HepG2 (cell line): ENCODE data around the gene SPTB. TPM values are rescaled to one million over a fixed set of nuclear protein-coding genes. Genes with fewer than 3 reads are reported as not detected.

Source experiments
- ATAC-seq: fragments of 200-7000 bp; cut with Tn5 transposase; 3 replicates; pipeline ENCODE4 v1.9.1; 2020; ENCODE audit warnings: mild to moderate bottlenecking, moderate library complexity
- BruUV-seq: library from RNA; stranded (reverse); fragments of 400-500 nt; replicated peaks from 2 replicates; lab custom pipeline; 2021; lab: Mats Ljungman, UMichigan
- CTCF ChIA-PET: fragments of 300-600 bp; formaldehyde crosslinking; extraction: SDS; loops from one replicate; lab custom pipeline; 2021; ENCODE audit warnings: low total read pairs, inconsistent platforms, low intra/inter-chr PET ratio; lab: Yijun Ruan, JAX
- POLR2A ChIA-PET: fragments of 350-600 bp; sonication (Branson Sonifier 250); formaldehyde crosslinking; loops from one replicate; lab custom pipeline; 2020; ENCODE audit warnings: antibody characterized with exemption, inconsistent platforms; lab: Yijun Ruan, JAX
- DNase-seq: peaks from one replicate; pipeline ENCODE4 v3.0.0-alpha.2; 2015; ENCODE audit warnings: low spot score
- FAIRE-seq: peaks from 3 replicates; lab custom pipeline; 2011; peaks lifted over from hg19 to GRCh38; lab: Jason Lieb, UNC
- H2AFZ ChIP-seq: one replicate; pipeline ENCODE4 v1.6.1; 2011; ENCODE audit warnings: low read length, inconsistent platforms
- H3K27ac ChIP-seq: fragments of 300-600 bp; 3 replicates; pipeline ENCODE4 v1.8.0; 2011; ENCODE audit warnings: mixed run types, mild to moderate bottlenecking, mixed read lengths, low read length, inconsistent platforms; ENCODE audit not compliant: insufficient read depth; ENCODE audit errors: extremely low read length
- H3K27me3 ChIP-seq, 2 experiments: fragments of 200-600 bp in 1 of 2; 2 replicates in 1 of 2; 3 replicates in 1 of 2; pipeline versions ENCODE4 v1.6.0 to v1.8.0; 2011; ENCODE audit warnings: low read length in 2 of 2, mild to moderate bottlenecking in 2 of 2, moderate library complexity in 2 of 2, inconsistent platforms in 1 of 2; ENCODE audit not compliant: insufficient read depth in 2 of 2, control insufficient read depth in 1 of 2
- H3K36me3 ChIP-seq, 2 experiments: fragments of 200-600 bp in 1 of 2; replicated peaks in 1 of 2; 2 replicates in 1 of 2; 3 replicates in 1 of 2; pipeline versions ENCODE4 v1.5.1 to v1.8.0; 2011; ENCODE audit warnings: low read length in 2 of 2, inconsistent platforms in 1 of 2; ENCODE audit not compliant: insufficient read depth in 2 of 2, control insufficient read depth in 1 of 2
- H3K4me1 ChIP-seq: 2 replicates; pipeline ENCODE4 v1.5.1; 2012; ENCODE audit warnings: low read length, inconsistent platforms; ENCODE audit not compliant: insufficient read depth
- H3K4me2 ChIP-seq: 2 replicates; pipeline ENCODE4 v1.6.0; 2011; ENCODE audit warnings: low read depth, low read length, inconsistent platforms
- H3K4me3 ChIP-seq, 3 experiments: fragments of 200-600 bp in 1 of 3; sonication (generic), shearing (Covaris generic) in 1 of 3; replicated peaks in 1 of 3; 2 replicates each; pipeline ENCODE4 v1.5.1; 2011 to 2016; ENCODE audit warnings: low read length in 3 of 3, inconsistent platforms in 2 of 3, low read depth in 2 of 3, mild to moderate bottlenecking in 2 of 3, control low read depth in 1 of 3, mixed read lengths in 1 of 3; ENCODE audit not compliant: insufficient read depth in 1 of 3
- H3K79me2 ChIP-seq: one replicate; pipeline ENCODE4 v1.6.1; 2011; ENCODE audit warnings: low read length, inconsistent platforms; ENCODE audit not compliant: insufficient read depth
- H3K9ac ChIP-seq: 2 replicates; pipeline ENCODE4 v1.6.0; 2011; ENCODE audit warnings: mild to moderate bottlenecking, low read depth, low read length, inconsistent platforms; ENCODE audit not compliant: insufficient read depth
- H3K9me3 ChIP-seq: 2 replicates; pipeline ENCODE4 v1.5.1; 2012; ENCODE audit warnings: mild to moderate bottlenecking, low read length
- H4K20me1 ChIP-seq: 2 replicates; pipeline ENCODE4 v1.6.0; 2011; ENCODE audit warnings: inconsistent platforms, mild to moderate bottlenecking, low read length, moderate library complexity; ENCODE audit not compliant: insufficient read depth
- GZF1 ChIP-seq: sonication (generic); formaldehyde crosslinking; IDR thresholded peaks from 2 replicates; pipeline ENCODE4 v1.5.1; 2020; ENCODE audit warnings: mild to moderate bottlenecking, missing genetic modification reagents
- PHF8 ChIP-seq: sonication (generic); formaldehyde crosslinking; IDR thresholded peaks from 2 replicates; pipeline ENCODE4 v1.5.0; 2020; ENCODE audit warnings: missing genetic modification reagents
- RARG ChIP-seq: sonication (generic); formaldehyde crosslinking; IDR thresholded peaks from 2 replicates; pipeline ENCODE4 v1.4.0; 2020; ENCODE audit warnings: low read depth, mild to moderate bottlenecking, missing genetic modification reagents
- RELA ChIP-seq: sonication (generic); formaldehyde crosslinking; IDR thresholded peaks from 2 replicates; pipeline ENCODE4 v1.4.0; 2020; ENCODE audit warnings: missing genetic modification reagents
- SALL1 ChIP-seq: sonication (generic); formaldehyde crosslinking; IDR thresholded peaks from 2 replicates; pipeline ENCODE4 v1.8.0; 2022; ENCODE audit warnings: mild to moderate bottlenecking, missing genetic modification reagents
- TAF1 ChIP-seq: sonication (generic); formaldehyde crosslinking; IDR thresholded peaks from 2 replicates; pipeline ENCODE4 v1.4.0; 2020; ENCODE audit warnings: missing genetic modification reagents
- TAF15 ChIP-seq: fragments of 200-400 bp; formaldehyde crosslinking; IDR thresholded peaks from one replicate; pipeline ENCODE4 v1.6.1; 2018; ENCODE audit warnings: mild to moderate bottlenecking, low read depth, low read length; ENCODE audit not compliant: poor library complexity, severe bottlenecking
- ZMYM4 ChIP-seq: sonication (generic); formaldehyde crosslinking; IDR thresholded peaks from 2 replicates; pipeline ENCODE4 v1.8.1; 2023; ENCODE audit warnings: mild to moderate bottlenecking, missing genetic modification reagents
- ZNF121 ChIP-seq: sonication (generic); formaldehyde crosslinking; IDR thresholded peaks from 2 replicates; pipeline ENCODE4 v1.5.0; 2020; ENCODE audit warnings: mild to moderate bottlenecking, missing genetic modification reagents
- ZNF326 ChIP-seq: sonication (generic); formaldehyde crosslinking; IDR thresholded peaks from 2 replicates; pipeline ENCODE4 v1.4.0; 2020; ENCODE audit warnings: missing genetic modification reagents, borderline replicate concordance
- ZNF337 ChIP-seq: sonication (generic); formaldehyde crosslinking; IDR thresholded peaks from 2 replicates; pipeline ENCODE4 v1.5.1; 2020; ENCODE audit warnings: missing genetic modification reagents, low read depth, mild to moderate bottlenecking, borderline replicate concordance
- WGBS: methylation state at CpG from one replicate; pipeline ENCODE4 v1.1.6; 2017; ENCODE audit warnings: low lambda C conversion rate; 5-methylcytosine and 5-hydroxymethylcytosine counted together
- in situ Hi-C: cut with HindIII; loops from 2 replicates; pipeline ENCODE4 v1.10.0; 2017; ENCODE audit warnings: low pct_unique_long_range_greater_than_20kb; ENCODE audit not compliant: extremely low pct_ligation_motif_present
- intact Hi-C: fragments of 100-400 bp; cut with micrococcal nuclease; formaldehyde crosslinking; loops from one replicate; pipeline ENCODE4 v1.10.0; 2022; ENCODE audit not compliant: unreplicated experiment
- polyA plus RNA-seq, 8 experiments: library from polyadenylated mRNA; depleted of rRNA in 3 of 8; stranded (reverse) in 7 of 8; unstranded in 1 of 8; fragments of >200 nt; fragmentation: Illumina TruSeq in 4 of 8; extraction: Trizol in 4 of 8; gene quantifications; 2 replicates each; pipeline versions ENCODE4 v1.2.1 to v1.2.3, GENCODE V29; 2011 to 2016; ENCODE audit warnings: low read depth in 4 of 8, missing spikeins in 1 of 8, mixed read lengths in 1 of 8; ENCODE audit not compliant: insufficient read depth in 1 of 8
- total RNA-seq, 5 experiments: library from RNA; depleted of rRNA; stranded (reverse); fragments of >200 nt; fragmentation: Illumina TruSeq; extraction: Trizol; gene quantifications; 2 replicates each; pipeline ENCODE4 v1.2.3, GENCODE V29; 2016; ENCODE audit warnings: low read depth in 1 of 5
- TF ChIP-seq, protein P1 (sequence below), 2 experiments: fragments of 450-650 bp in 1 of 2; sonication (generic) in 1 of 2; formaldehyde crosslinking in 1 of 2; IDR thresholded peaks; 2 replicates each; pipeline versions ENCODE4 v1.6.1 to v1.8.0; 2016 to 2022; ENCODE audit warnings: antibody characterized with exemption in 1 of 2, mild to moderate bottlenecking in 1 of 2, missing genetic modification reagents in 1 of 2

Gene SPTB
- total and polyA plus RNA-seq, 2 of the 13 experiments (the other 11 are each of a cell fraction or from before 2014, with no cell fraction given) = 0.01 to 0.02 TPM

DNA sequence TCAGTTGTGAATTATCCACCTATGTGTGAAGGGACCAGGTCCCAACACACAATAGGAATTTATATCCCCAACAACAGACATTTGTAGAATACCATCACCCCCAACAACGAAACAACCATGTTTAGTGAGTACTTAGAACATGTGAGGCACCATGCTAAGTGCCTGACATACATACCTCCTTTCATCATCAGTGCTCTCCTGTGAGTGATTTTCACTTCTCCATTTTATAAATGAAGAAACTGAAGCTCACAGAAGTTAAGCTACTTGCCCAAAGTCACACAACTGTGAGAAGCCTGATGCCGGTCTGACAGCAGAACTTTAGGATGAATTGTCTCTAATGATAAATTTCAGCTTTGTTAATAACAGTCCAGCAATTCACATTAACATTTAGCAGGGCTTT is 35.4 kb downstream of the SPTB start:
- in situ Hi-C loops = no loop called here
- BruUV-seq = no TSS peak
- Histone ChIP-seq H3K27me3 (peaks cover 7 to 38% of the 10 kb centered on the region in 2 experiments), H3K36me3 (no peaks in the 10 kb centered on the region), H3K9me3 (no peaks in the 10 kb centered on the region), H3K9ac (no peak overlapping the region), H4K20me1 (no peaks in the 10 kb centered on the region), H3K4me1 (no peaks in the 10 kb centered on the region), H3K27ac (no peak overlapping the region), H2AFZ (no peak overlapping the region), H3K4me2 (no peak overlapping the region), H3K79me2 (no peaks in the 10 kb centered on the region), H3K4me3 (no peak overlapping the region)
- DNase-seq (no peak), FAIRE-seq (no peak), ATAC-seq (no peak)
- TF ChIP-seq, protein P1, sequence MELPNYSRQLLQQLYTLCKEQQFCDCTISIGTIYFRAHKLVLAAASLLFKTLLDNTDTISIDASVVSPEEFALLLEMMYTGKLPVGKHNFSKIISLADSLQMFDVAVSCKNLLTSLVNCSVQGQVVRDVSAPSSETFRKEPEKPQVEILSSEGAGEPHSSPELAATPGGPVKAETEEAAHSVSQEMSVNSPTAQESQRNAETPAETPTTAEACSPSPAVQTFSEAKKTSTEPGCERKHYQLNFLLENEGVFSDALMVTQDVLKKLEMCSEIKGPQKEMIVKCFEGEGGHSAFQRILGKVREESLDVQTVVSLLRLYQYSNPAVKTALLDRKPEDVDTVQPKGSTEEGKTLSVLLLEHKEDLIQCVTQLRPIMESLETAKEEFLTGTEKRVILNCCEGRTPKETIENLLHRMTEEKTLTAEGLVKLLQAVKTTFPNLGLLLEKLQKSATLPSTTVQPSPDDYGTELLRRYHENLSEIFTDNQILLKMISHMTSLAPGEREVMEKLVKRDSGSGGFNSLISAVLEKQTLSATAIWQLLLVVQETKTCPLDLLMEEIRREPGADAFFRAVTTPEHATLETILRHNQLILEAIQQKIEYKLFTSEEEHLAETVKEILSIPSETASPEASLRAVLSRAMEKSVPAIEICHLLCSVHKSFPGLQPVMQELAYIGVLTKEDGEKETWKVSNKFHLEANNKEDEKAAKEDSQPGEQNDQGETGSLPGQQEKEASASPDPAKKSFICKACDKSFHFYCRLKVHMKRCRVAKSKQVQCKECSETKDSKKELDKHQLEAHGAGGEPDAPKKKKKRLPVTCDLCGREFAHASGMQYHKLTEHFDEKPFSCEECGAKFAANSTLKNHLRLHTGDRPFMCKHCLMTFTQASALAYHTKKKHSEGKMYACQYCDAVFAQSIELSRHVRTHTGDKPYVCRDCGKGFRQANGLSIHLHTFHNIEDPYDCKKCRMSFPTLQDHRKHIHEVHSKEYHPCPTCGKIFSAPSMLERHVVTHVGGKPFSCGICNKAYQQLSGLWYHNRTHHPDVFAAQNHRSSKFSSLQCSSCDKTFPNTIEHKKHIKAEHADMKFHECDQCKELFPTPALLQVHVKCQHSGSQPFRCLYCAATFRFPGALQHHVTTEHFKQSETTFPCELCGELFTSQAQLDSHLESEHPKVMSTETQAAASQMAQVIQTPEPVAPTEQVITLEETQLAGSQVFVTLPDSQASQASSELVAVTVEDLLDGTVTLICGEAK (IDR thresholded peaks at IDR 0.05) = no peak
- TF ChIP-seq, protein P1 (CRISPR knock-in tag; IDR thresholded peaks at IDR 0.05) = no peak
- TF ChIP-seq ZNF121 = no peak
- TF ChIP-seq TAF1 = no peak
- TF ChIP-seq SALL1 = no peak
- no peak for TF ChIP-seq TAF15
- TF ChIP-seq ZMYM4 (CRISPR knock-in tag) = no peak
- TF ChIP-seq ZNF326 (CRISPR knock-in tag) = no peak
- no peak for TF ChIP-seq RELA (CRISPR knock-in tag)
- no peak for TF ChIP-seq PHF8 (CRISPR knock-in tag)
- no peak for TF ChIP-seq GZF1 (CRISPR knock-in tag)
- TF ChIP-seq ZNF337 = no peak
- no peak for TF ChIP-seq RARG (CRISPR knock-in tag)
- WGBS = 0% methylated on average over 2 of the region's 2 CpGs
- ChIA-PET POLR2A (no interaction called here), CTCF (no interaction called here)
- intact Hi-C loops = no loop called here
